GM10248 (cell line): ENCODE data around the gene DPYD.

Experiments
- CTCF ChIA-PET: fragments of 300-600 bp; sonication (Branson Sonifier 250); formaldehyde crosslinking; extraction: SDS; loops from one replicate; lab custom pipeline; 2021; ENCODE audit warnings: antibody characterized with exemption; lab: Yijun Ruan, JAX
- POLR2A ChIA-PET: fragments of 350-650 bp; sonication (Branson Sonifier 250); formaldehyde crosslinking; extraction: SDS; loops from one replicate; lab custom pipeline; 2020; ENCODE audit warnings: antibody characterized with exemption; lab: Yijun Ruan, JAX
- DNase-seq: peaks from one replicate; pipeline ENCODE4 v3.0.0; 2012; ENCODE audit errors: extremely low spot score
- TF ChIP-seq, protein P1 (sequence below): IDR thresholded peaks from 2 replicates; pipeline ENCODE4 v1.5.1; 2012; ENCODE audit warnings: mild to moderate bottlenecking, low read depth; ENCODE audit errors: extremely low read depth, missing control alignments, control extremely low read depth

Gene DPYD

DNA sequence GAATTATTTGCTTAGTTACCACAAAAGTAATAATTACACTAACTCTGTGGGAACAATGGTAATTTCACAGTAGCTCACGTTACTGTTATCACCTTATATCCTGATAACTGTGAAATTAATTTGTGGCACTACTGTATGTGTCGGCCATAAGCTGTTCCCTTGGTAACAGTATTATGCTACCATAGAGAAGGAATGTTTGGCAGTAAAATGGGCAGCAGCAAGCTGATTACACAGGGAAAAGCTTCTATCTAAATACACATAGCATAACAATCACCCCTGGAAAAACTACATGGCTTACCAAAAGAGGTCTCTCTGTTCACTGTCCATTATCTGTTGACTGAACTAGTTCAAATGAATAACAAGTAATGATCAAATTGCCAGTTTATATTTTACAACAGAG is 124.1 kb downstream of the DPYD start:
- ChIA-PET POLR2A (no interaction called here), CTCF (interaction anchor here (0.9 to 1.4 kb wide), 3 partner anchors 13 to 52 kb away, joined by 3 to 5 read pairs (median 3); no protein-coding TSS in a partner anchor)
- DNase-seq: no peak
- TF ChIP-seq, protein P1, sequence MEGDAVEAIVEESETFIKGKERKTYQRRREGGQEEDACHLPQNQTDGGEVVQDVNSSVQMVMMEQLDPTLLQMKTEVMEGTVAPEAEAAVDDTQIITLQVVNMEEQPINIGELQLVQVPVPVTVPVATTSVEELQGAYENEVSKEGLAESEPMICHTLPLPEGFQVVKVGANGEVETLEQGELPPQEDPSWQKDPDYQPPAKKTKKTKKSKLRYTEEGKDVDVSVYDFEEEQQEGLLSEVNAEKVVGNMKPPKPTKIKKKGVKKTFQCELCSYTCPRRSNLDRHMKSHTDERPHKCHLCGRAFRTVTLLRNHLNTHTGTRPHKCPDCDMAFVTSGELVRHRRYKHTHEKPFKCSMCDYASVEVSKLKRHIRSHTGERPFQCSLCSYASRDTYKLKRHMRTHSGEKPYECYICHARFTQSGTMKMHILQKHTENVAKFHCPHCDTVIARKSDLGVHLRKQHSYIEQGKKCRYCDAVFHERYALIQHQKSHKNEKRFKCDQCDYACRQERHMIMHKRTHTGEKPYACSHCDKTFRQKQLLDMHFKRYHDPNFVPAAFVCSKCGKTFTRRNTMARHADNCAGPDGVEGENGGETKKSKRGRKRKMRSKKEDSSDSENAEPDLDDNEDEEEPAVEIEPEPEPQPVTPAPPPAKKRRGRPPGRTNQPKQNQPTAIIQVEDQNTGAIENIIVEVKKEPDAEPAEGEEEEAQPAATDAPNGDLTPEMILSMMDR: no peak

- POLR2A ChIA-PET: no interaction called here
- CTCF ChIA-PET: interaction anchor here (0.8 to 0.9 kb wide), 2 partner anchors 8 to 14 kb away, joined by 3 read pairs; no protein-coding TSS in a partner anchor
Observed at GRCh38 chr1:97792655-97793054, 128.2 kb downstream of the DPYD start.

GRCh38 chr1:97791251-97791650 is 129.6 kb downstream of the DPYD start:
- CTCF ChIA-PET: interaction anchor here (0.9 kb wide), 1 partner anchor 10 kb away, joined by 3 read pairs; no protein-coding TSS in a partner anchor
- POLR2A ChIA-PET: no interaction called here

More at GRCh38 chr1:97792655-97793054, 128.2 kb downstream of the DPYD start:
- DNase-seq: no peak
- TF ChIP-seq, protein P1: no peak

DNA sequence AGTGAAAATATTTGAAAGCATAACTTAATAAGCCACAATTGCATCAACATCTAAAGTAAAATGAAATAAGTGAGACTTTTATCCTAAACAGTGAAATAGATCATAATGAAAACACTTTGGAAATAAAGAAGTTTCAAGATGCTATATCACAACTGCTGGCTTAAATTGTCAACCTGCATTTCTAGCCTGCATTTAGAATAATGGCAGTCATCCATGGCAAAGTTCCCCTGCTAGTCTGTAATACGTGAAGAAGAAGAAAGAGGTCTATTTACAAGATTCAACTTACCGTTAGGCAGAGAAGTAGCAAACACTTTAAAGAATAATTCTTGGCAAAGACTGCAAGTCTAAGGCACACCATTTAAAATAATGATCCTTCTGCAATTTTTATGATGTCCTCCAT is 133.6 kb downstream of the DPYD start:
- CTCF ChIA-PET: interaction anchor here (1.0 to 2.0 kb wide), 2 partner anchors 11 to 12 kb away, joined by 3 to 9 read pairs; no protein-coding TSS in a partner anchor
- TF ChIP-seq, protein P1: no peak
- DNase-seq: no peak
- POLR2A ChIA-PET: no interaction called here

More at GRCh38 chr1:97791251-97791650, 129.6 kb downstream of the DPYD start:
- peak; percentile 8 for DNase-seq
- TF ChIP-seq, protein P1: no peak

- CTCF ChIA-PET: interaction anchor here (1.0 kb wide), 1 partner anchor 8 kb away, joined by 3 read pairs; no protein-coding TSS in a partner anchor
- POLR2A ChIA-PET: no interaction called here
- TF ChIP-seq, protein P1: no peak
Observed at GRCh38 chr1:97784661-97785060, 136.2 kb downstream of the DPYD start.

GRCh38 chr1:97783751-97784150 is 137.1 kb downstream of the DPYD start:
- POLR2A ChIA-PET: no interaction called here
- CTCF ChIA-PET: interaction anchor here (0.9 to 1.2 kb wide), 3 partner anchors 9 to 13 kb away, joined by 3 read pairs; no protein-coding TSS in a partner anchor
- TF ChIP-seq, protein P1: no peak
- DNase-seq: no peak

More at GRCh38 chr1:97784661-97785060, 136.2 kb downstream of the DPYD start:
- no peak for DNase-seq
